RWPE1 (cell line): ENCODE measurements around the gene MB21D2.

Experiments
- CTCF ChIA-PET: fragments of 350-600 bp; sonication (Branson Sonifier 250); formaldehyde crosslinking; extraction: SDS; loops from one replicate; lab custom pipeline; 2021; lab: Yijun Ruan, JAX
- POLR2A ChIA-PET: fragments of 400-600 bp; formaldehyde crosslinking; extraction: SDS; loops from one replicate; lab custom pipeline; 2020; ENCODE audit warnings: antibody characterized with exemption; ENCODE audit not compliant: low non-redundant PET; lab: Yijun Ruan, JAX
- DNase-seq: peaks from one replicate; pipeline ENCODE4 v3.0.0; 2012; ENCODE audit warnings: low spot score
- H3K27ac ChIP-seq: fragments of 450-650 bp; 2 replicates; pipeline ENCODE4 v1.5.1; 2017
- CTCF ChIP-seq: fragments of 450-650 bp; conservative IDR thresholded peaks from 2 replicates; pipeline ENCODE4 v1.5.1; 2017; ENCODE audit warnings: low read depth, mild to moderate bottlenecking

MB21D2 gene

GRCh38 chr3:192911293-192911692 lies 6.4 kb downstream of the MB21D2 start:
- H3K27ac ChIP-seq, result no peak overlapping the region
- CTCF ChIA-PET, result no interaction called here
- no peak for TF ChIP-seq CTCF
- POLR2A ChIA-PET, result no interaction called here
- no peak for DNase-seq

GRCh38 chr3:192907784-192908183 lies 9.9 kb downstream of the MB21D2 start:
- TF ChIP-seq CTCF, result no peak
- peak; percentile 77 for DNase-seq
- ChIA-PET CTCF (interaction anchor here (0.6 kb wide), 1 partner anchor 26 kb away, joined by 3 read pairs; no protein-coding TSS in a partner anchor), POLR2A (no interaction called here)
- H3K27ac ChIP-seq, result no peak overlapping the region

GRCh38 chr3:192906940-192907339 lies 10.7 kb downstream of the MB21D2 start:
- CTCF ChIA-PET, result no interaction called here
- DNase-seq, result no peak
- H3K27ac ChIP-seq, result no peak overlapping the region
- no peak for TF ChIP-seq CTCF
- POLR2A ChIA-PET, result no interaction called here

- POLR2A ChIA-PET, result no interaction called here
- DNase-seq, result no peak
- TF ChIP-seq CTCF, result no peak
- CTCF ChIA-PET, result interaction anchor here (0.6 kb wide), 1 partner anchor 697 kb away, joined by 4 read pairs; no protein-coding TSS in a partner anchor
- no peak overlapping the region for H3K27ac ChIP-seq
These were observed 11.5 kb downstream of the MB21D2 start for GRCh38 chr3:192905980-192906678.

- DNase-seq, result no peak
- TF ChIP-seq CTCF, result no peak
- ChIA-PET CTCF (interaction anchor here (0.6 kb wide), 1 partner anchor 18 kb away, joined by 8 read pairs; no protein-coding TSS in a partner anchor), POLR2A (no interaction called here)
- no peak overlapping the region for H3K27ac ChIP-seq
These were observed 12.9 kb downstream of the MB21D2 start for GRCh38 chr3:192904632-192905289.

GRCh38 chr3:192902549-192902948 lies 15.1 kb downstream of the MB21D2 start:
- no peak for DNase-seq
- POLR2A ChIA-PET, result no interaction called here
- no peak overlapping the region for H3K27ac ChIP-seq
- CTCF ChIA-PET, result no interaction called here
- no peak for TF ChIP-seq CTCF
